Activated CD8-positive, alpha-beta memory T cell treated with anti-CD3 and anti-CD28 coated beads for 36 hours (primary cell): ENCODE measurements around the gene CHD5. TPM values are rescaled to one million over a fixed set of nuclear protein-coding genes. Genes with fewer than 3 reads are reported as not detected.

ENCODE experiments used
- CTCF ChIA-PET: fragments of 350-600 bp; sonication (Branson Sonifier 250); formaldehyde crosslinking; loops from one replicate; lab custom pipeline; 2021; ENCODE audit warnings: antibody characterized with exemption; lab: Charles Lee
- POLR2A ChIA-PET: fragments of 350-600 bp; sonication (Branson Sonifier 250); formaldehyde crosslinking; loops from one replicate; lab custom pipeline; 2021; ENCODE audit warnings: antibody characterized with exemption; lab: Charles Lee
- total RNA-seq, 2 experiments: library from RNA; stranded (reverse); gene quantifications; one replicate each; pipeline ENCODE4 v1.2.3, GENCODE V29; 2021

The CHD5 gene
- total RNA-seq, 2 experiments from 2014 or later = 0.57 to 0.78 TPM

GRCh38 chr1:6127587-6128163 is 52.4 kb downstream of the CHD5 start:
- CTCF ChIA-PET = interaction anchor here (1.1 kb wide), 1 partner anchor 14 kb away, joined by 4 read pairs; no protein-coding TSS in a partner anchor
- POLR2A ChIA-PET = no interaction called here

GRCh38 chr1:6126521-6127067 is 53.5 kb downstream of the CHD5 start:
- POLR2A ChIA-PET = no interaction called here
- CTCF ChIA-PET = no interaction called here

- ChIA-PET POLR2A (no interaction called here), CTCF (interaction anchor here (0.6 kb wide), 1 partner anchor 428 kb away, joined by 3 read pairs; no protein-coding TSS in a partner anchor)
Observed at GRCh38 chr1:6126028-6126427, 54.1 kb downstream of the CHD5 start.

- CTCF ChIA-PET = interaction anchor here (0.6 kb wide), 1 partner anchor 428 kb away, joined by 3 read pairs; no protein-coding TSS in a partner anchor
Observed at GRCh38 chr1:6125366-6125765, 54.8 kb downstream of the CHD5 start.

GRCh38 chr1:6124746-6125365 is 55.3 kb downstream of the CHD5 start:
- CTCF ChIA-PET = no interaction called here
- POLR2A ChIA-PET = no interaction called here

More at GRCh38 chr1:6125366-6125765, 54.8 kb downstream of the CHD5 start:
- POLR2A ChIA-PET = no interaction called here

- ChIA-PET CTCF (no interaction called here), POLR2A (no interaction called here)
Observed at GRCh38 chr1:6124341-6124740, 55.8 kb downstream of the CHD5 start.

- ChIA-PET CTCF (no interaction called here), POLR2A (no interaction called here)
Observed at GRCh38 chr1:6123816-6124215, 56.3 kb downstream of the CHD5 start.

GRCh38 chr1:6123083-6123482 is 57.0 kb downstream of the CHD5 start:
- POLR2A ChIA-PET = no interaction called here

GRCh38 chr1:6121651-6122370 is 58.3 kb downstream of the CHD5 start:
- ChIA-PET POLR2A (no interaction called here), CTCF (no interaction called here)

More at GRCh38 chr1:6123083-6123482, 57.0 kb downstream of the CHD5 start:
- CTCF ChIA-PET = no interaction called here

GRCh38 chr1:6121021-6121421 is 59.1 kb downstream of the CHD5 start:
- CTCF ChIA-PET = no interaction called here
- POLR2A ChIA-PET = no interaction called here

- POLR2A ChIA-PET = no interaction called here
Observed at GRCh38 chr1:6118415-6118814, 61.7 kb downstream of the CHD5 start.

GRCh38 chr1:6117624-6118023 is 62.5 kb downstream of the CHD5 start:
- POLR2A ChIA-PET = no interaction called here
- CTCF ChIA-PET = no interaction called here

More at GRCh38 chr1:6118415-6118814, 61.7 kb downstream of the CHD5 start:
- CTCF ChIA-PET = no interaction called here

GRCh38 chr1:6117064-6117463 is 63.1 kb downstream of the CHD5 start:
- CTCF ChIA-PET = no interaction called here

GRCh38 chr1:6116137-6116536 is 64.0 kb downstream of the CHD5 start:
- ChIA-PET POLR2A (no interaction called here), CTCF (no interaction called here)

More at GRCh38 chr1:6117064-6117463, 63.1 kb downstream of the CHD5 start:
- POLR2A ChIA-PET = no interaction called here

- POLR2A ChIA-PET = no interaction called here
Observed at GRCh38 chr1:6113745-6114144, 66.4 kb downstream of the CHD5 start.

GRCh38 chr1:6113116-6113515 is 67.0 kb downstream of the CHD5 start:
- ChIA-PET CTCF (no interaction called here), POLR2A (no interaction called here)

More at GRCh38 chr1:6113745-6114144, 66.4 kb downstream of the CHD5 start:
- CTCF ChIA-PET = no interaction called here

GRCh38 chr1:6112690-6113005 is 67.5 kb downstream of the CHD5 start:
- ChIA-PET CTCF (interaction anchor here (0.8 kb wide), 1 partner anchor 132 kb away, joined by 3 read pairs; no protein-coding TSS in a partner anchor), POLR2A (no interaction called here)

GRCh38 chr1:6111991-6112689 is 68.0 kb downstream of the CHD5 start:
- ChIA-PET POLR2A (no interaction called here), CTCF (interaction anchor here (0.8 kb wide), 1 partner anchor 133 kb away, joined by 3 read pairs; no protein-coding TSS in a partner anchor)

- ChIA-PET POLR2A (no interaction called here), CTCF (interaction anchor here (0.7 kb wide), 1 partner anchor 1958 kb away, joined by 4 read pairs; no protein-coding TSS in a partner anchor)
Observed at GRCh38 chr1:6111571-6111970, 68.5 kb downstream of the CHD5 start.
